Lower lobe of right lung (tissue), 2 donors: Measurements from ENCODE around the gene PLA2G2E. TPM values are rescaled to one million over a fixed set of nuclear protein-coding genes. Genes with fewer than 3 reads are reported as not detected.
"Not testable (repeated sequence)": the region's sequence is repeated elsewhere in the genome, so short reads cannot be mapped to it uniquely, and the experiment has no call there.

Experiments used
- ATAC-seq, 2 donors: fragments of 200-7000 bp; cut with Tn5 transposase; one replicate each; pipeline ENCODE4 v1.9.1; 2020 to 2022; ENCODE audit warnings: mild to moderate bottlenecking in 2 of 2, moderate library complexity in 2 of 2
- DNase-seq: peaks from one replicate; pipeline ENCODE4 v3.0.0-alpha.2; 2020
- H3K27ac ChIP-seq: fragments of 200-600 bp; one replicate; pipeline ENCODE4 v1.8.0; 2022
- H3K27me3 ChIP-seq: fragments of 200-600 bp; one replicate; pipeline ENCODE4 v1.8.0; 2022; ENCODE audit warnings: low read depth
- H3K36me3 ChIP-seq: fragments of 200-600 bp; one replicate; pipeline ENCODE4 v1.8.0; 2022; ENCODE audit warnings: mild to moderate bottlenecking
- H3K4me1 ChIP-seq: fragments of 200-600 bp; one replicate; pipeline ENCODE4 v1.8.0; 2022
- H3K4me3 ChIP-seq: fragments of 200-600 bp; one replicate; pipeline ENCODE4 v1.8.0; 2022; ENCODE audit warnings: mild to moderate bottlenecking
- H3K9me3 ChIP-seq: fragments of 200-600 bp; one replicate; pipeline ENCODE4 v1.8.0; 2022
- CTCF ChIP-seq: fragments of 200-600 bp; IDR thresholded peaks from one replicate; pipeline ENCODE4 v1.8.0; 2022; ENCODE audit warnings: antibody characterized with exemption, mild to moderate bottlenecking
- intact Hi-C: fragments of 100-400 bp; cut with DNase I; formaldehyde crosslinking; loops from one replicate; pipeline ENCODE4 v1.11.0; 2022
- total RNA-seq: library from RNA; stranded (reverse); fragmentation: NEBNext Ultra II Directional; extraction: Animal tissue kit (Norgen Biotek cat#: 25700); gene quantifications from one replicate; pipeline ENCODE4 v1.2.1, GENCODE V29; 2021
- donor health status: DM: no; HTN: yes; CAD: no; lungs with severe emphysema.

Gene PLA2G2E
- total RNA-seq, 1 donor from 2014 or later, result not detected

- Histone ChIP-seq H3K4me1 (peaks cover 26% of the 10 kb centered on the region), H3K27ac (peak within 1 kb of the TSS; percentile 93), H3K4me3 (peak within 1 kb of the TSS; percentile 86), H3K9me3 (no peaks in the 10 kb centered on the region), H3K27me3 (no peaks in the 10 kb centered on the region), H3K36me3 (no peaks in the 10 kb centered on the region)
- TF ChIP-seq CTCF, result peak; percentile 91
- ATAC-seq (peak; percentile 97 to 99), DNase-seq (peak; percentile 95)
- intact Hi-C loops, result no loop called here
These were observed 41.0 kb downstream of the PLA2G2E start, which contains the start of gene OTUD3 for GRCh38 chr1:19882111-19883071. OTUD3 (plus strand) TSS chr1:19882395; CDS start chr1:19882514, 119 bp downstream.

DNA sequence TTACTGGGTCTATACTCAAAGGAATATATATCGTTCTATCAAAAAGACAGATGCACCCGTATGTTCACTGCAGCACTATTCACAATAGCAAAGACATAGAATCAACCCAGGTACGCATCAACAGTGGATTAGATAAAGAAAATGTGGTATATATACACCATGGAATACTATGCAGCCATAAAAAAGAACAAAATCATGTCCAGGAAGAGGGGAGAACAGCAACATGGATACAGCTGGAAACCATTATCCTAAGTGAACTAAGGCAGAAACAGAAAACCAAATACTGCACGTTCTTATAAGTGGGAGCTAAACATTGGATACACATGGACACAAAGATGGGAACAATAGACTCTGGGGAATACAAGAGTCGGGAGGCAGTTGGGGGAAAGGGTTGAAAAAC lies 42.6 kb downstream of the PLA2G2E start:
- ATAC-seq, H3K9me3 ChIP-seq, H3K27me3 ChIP-seq, H3K36me3 ChIP-seq, H3K27ac ChIP-seq, intact Hi-C loops, H3K4me3 ChIP-seq, DNase-seq: not testable (repeated sequence)
- peaks cover 20% of the 10 kb centered on the region for H3K4me1 ChIP-seq

- ATAC-seq (no peak), DNase-seq (no peak)
- H3K36me3 ChIP-seq, result no peaks in the 10 kb centered on the region
- peaks cover 7% of the 10 kb centered on the region for H3K27me3 ChIP-seq
- H3K4me1 ChIP-seq, result peaks cover 16% of the 10 kb centered on the region
- H3K9me3 ChIP-seq, result no peaks in the 10 kb centered on the region
- intact Hi-C loops, result no loop called here
- TF ChIP-seq CTCF, result no peak
- H3K4me3 ChIP-seq, result no peak overlapping the region
- no peak overlapping the region for H3K27ac ChIP-seq
These were observed 43.8 kb downstream of the PLA2G2E start for GRCh38 chr1:19879661-19880060.

- H3K36me3 ChIP-seq, result no peaks in the 10 kb centered on the region
- TF ChIP-seq CTCF, result no peak
- H3K4me1 ChIP-seq, result peaks cover 14% of the 10 kb centered on the region
- peaks cover 8% of the 10 kb centered on the region for H3K27me3 ChIP-seq
- H3K9me3 ChIP-seq, result no peaks in the 10 kb centered on the region
- ATAC-seq (no peak), DNase-seq (no peak)
- intact Hi-C loops, result no loop called here
- H3K27ac ChIP-seq, result no peak overlapping the region
- H3K4me3 ChIP-seq, result no peak overlapping the region
These were observed 44.2 kb downstream of the PLA2G2E start for GRCh38 chr1:19879227-19879626.

DNA sequence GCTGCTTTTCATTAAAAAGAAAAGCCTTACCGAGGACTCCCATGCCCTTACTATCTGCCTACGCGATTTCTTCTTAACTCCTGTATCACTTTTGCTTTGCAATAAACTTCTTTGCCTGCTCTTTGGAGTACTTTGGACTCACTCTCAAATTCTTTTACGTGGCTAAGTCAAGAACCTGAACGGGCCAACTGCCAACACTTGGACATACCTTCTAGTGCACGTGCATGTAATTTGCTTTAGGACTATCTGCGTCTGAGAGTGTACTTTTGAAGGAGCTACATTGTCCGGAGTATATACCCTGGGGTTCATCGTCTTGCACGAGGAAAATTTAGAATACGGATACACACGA lies 44.8 kb downstream of the PLA2G2E start:
- Histone ChIP-seq H3K27me3 (peaks cover 8% of the 10 kb centered on the region), H3K27ac (no peak overlapping the region), H3K4me3 (no peak overlapping the region), H3K4me1 (peaks cover 8% of the 10 kb centered on the region), H3K9me3 (no peaks in the 10 kb centered on the region), H3K36me3 (no peaks in the 10 kb centered on the region)
- DNase-seq (no peak), ATAC-seq (no peak)
- intact Hi-C loops, result no loop called here
- TF ChIP-seq CTCF, result no peak
